ENCODE results near the gene ST6GAL2. TPM values are rescaled to one million over a fixed set of nuclear protein-coding genes. Genes with fewer than 3 reads are reported as not detected.

Gene ST6GAL2
- total and polyA plus RNA-seq, 2 of the 8 experiments (the other 6 are each of a cell fraction or from before 2014, with no cell fraction given) = 2.7 to 17.5 TPM

DNA sequence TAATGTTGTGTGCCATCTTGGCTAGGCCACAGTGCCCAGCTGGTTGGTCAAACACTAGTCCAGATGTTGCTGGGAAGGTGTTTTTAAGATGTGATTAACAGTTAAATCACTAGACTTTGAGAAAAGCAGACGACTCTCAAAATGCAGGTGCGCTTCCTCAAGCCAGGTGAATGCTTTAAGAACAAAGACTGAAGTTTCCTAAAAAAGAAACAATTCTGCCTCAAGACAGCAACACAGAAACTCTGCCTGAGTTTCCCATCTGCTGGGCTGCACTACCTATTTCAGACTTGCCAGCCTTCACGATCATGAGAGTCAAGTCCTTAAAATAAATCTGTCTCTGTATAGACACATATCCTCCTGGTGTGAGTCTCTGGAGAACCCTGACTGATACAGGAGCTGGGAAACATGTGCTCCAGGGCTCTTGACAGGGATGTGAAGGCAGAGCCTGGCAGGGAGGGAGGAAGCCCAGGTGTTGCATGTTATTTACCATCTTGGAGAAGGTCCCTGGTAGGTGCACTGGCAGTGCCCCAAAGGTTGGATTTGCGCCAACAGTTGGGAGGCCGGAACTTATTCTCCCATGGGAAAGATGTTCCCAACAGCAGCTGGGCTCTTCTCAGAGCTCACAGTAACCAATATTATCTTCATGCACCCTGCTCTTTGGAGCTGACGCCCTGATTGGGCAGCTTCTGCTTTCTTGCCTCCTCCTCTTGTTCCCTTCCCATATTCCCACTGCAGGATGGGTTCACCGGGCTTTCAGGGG lies 43.9 kb downstream of the ST6GAL2 start (continued):
- TF ChIP-seq, protein P1, sequence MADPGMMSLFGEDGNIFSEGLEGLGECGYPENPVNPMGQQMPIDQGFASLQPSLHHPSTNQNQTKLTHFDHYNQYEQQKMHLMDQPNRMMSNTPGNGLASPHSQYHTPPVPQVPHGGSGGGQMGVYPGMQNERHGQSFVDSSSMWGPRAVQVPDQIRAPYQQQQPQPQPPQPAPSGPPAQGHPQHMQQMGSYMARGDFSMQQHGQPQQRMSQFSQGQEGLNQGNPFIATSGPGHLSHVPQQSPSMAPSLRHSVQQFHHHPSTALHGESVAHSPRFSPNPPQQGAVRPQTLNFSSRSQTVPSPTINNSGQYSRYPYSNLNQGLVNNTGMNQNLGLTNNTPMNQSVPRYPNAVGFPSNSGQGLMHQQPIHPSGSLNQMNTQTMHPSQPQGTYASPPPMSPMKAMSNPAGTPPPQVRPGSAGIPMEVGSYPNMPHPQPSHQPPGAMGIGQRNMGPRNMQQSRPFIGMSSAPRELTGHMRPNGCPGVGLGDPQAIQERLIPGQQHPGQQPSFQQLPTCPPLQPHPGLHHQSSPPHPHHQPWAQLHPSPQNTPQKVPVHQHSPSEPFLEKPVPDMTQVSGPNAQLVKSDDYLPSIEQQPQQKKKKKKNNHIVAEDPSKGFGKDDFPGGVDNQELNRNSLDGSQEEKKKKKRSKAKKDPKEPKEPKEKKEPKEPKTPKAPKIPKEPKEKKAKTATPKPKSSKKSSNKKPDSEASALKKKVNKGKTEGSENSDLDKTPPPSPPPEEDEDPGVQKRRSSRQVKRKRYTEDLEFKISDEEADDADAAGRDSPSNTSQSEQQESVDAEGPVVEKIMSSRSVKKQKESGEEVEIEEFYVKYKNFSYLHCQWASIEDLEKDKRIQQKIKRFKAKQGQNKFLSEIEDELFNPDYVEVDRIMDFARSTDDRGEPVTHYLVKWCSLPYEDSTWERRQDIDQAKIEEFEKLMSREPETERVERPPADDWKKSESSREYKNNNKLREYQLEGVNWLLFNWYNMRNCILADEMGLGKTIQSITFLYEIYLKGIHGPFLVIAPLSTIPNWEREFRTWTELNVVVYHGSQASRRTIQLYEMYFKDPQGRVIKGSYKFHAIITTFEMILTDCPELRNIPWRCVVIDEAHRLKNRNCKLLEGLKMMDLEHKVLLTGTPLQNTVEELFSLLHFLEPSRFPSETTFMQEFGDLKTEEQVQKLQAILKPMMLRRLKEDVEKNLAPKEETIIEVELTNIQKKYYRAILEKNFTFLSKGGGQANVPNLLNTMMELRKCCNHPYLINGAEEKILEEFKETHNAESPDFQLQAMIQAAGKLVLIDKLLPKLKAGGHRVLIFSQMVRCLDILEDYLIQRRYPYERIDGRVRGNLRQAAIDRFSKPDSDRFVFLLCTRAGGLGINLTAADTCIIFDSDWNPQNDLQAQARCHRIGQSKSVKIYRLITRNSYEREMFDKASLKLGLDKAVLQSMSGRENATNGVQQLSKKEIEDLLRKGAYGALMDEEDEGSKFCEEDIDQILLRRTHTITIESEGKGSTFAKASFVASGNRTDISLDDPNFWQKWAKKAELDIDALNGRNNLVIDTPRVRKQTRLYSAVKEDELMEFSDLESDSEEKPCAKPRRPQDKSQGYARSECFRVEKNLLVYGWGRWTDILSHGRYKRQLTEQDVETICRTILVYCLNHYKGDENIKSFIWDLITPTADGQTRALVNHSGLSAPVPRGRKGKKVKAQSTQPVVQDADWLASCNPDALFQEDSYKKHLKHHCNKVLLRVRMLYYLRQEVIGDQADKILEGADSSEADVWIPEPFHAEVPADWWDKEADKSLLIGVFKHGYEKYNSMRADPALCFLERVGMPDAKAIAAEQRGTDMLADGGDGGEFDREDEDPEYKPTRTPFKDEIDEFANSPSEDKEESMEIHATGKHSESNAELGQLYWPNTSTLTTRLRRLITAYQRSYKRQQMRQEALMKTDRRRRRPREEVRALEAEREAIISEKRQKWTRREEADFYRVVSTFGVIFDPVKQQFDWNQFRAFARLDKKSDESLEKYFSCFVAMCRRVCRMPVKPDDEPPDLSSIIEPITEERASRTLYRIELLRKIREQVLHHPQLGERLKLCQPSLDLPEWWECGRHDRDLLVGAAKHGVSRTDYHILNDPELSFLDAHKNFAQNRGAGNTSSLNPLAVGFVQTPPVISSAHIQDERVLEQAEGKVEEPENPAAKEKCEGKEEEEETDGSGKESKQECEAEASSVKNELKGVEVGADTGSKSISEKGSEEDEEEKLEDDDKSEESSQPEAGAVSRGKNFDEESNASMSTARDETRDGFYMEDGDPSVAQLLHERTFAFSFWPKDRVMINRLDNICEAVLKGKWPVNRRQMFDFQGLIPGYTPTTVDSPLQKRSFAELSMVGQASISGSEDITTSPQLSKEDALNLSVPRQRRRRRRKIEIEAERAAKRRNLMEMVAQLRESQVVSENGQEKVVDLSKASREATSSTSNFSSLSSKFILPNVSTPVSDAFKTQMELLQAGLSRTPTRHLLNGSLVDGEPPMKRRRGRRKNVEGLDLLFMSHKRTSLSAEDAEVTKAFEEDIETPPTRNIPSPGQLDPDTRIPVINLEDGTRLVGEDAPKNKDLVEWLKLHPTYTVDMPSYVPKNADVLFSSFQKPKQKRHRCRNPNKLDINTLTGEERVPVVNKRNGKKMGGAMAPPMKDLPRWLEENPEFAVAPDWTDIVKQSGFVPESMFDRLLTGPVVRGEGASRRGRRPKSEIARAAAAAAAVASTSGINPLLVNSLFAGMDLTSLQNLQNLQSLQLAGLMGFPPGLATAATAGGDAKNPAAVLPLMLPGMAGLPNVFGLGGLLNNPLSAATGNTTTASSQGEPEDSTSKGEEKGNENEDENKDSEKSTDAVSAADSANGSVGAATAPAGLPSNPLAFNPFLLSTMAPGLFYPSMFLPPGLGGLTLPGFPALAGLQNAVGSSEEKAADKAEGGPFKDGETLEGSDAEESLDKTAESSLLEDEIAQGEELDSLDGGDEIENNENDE (IDR thresholded peaks at IDR 0.05; ENCODE audit: insufficient replicate concordance, low read length) = no peak
- no peak for TF ChIP-seq RNF2 (IDR thresholded peaks at IDR 0.05; ENCODE audit: borderline replicate concordance, low read depth, low read length, missing control alignments, poor library complexity, severe bottlenecking)
- TF ChIP-seq TEAD4 (IDR thresholded peaks at IDR 0.05; ENCODE audit: low read depth, low read length) = no peak
- TF ChIP-seq EZH2 (IDR thresholded peaks at IDR 0.05; ENCODE audit: low read depth, low read length, severe bottlenecking) = no peak
- TF ChIP-seq EGR1 (IDR thresholded peaks at IDR 0.05; ENCODE audit: borderline replicate concordance, low read depth, low read length) = no peak
- TF ChIP-seq JUN (IDR thresholded peaks at IDR 0.05; ENCODE audit: low read depth, low read length) = no peak
- no peak for TF ChIP-seq FOSL1 (IDR thresholded peaks at IDR 0.05; ENCODE audit: insufficient read depth, low read depth, low read length)
- no peak for TF ChIP-seq MAX (IDR thresholded peaks at IDR 0.05)

Measured in H1 (cell line).